ENCODE measurements around the gene EMC9.

Gene EMC9

GRCh38 chr14:24149302-24149969 is 8.0 kb upstream of the EMC9 start:
- DNase-seq (ENCODE audit: low read depth, low spot score) = no peak

- no peak for DNase-seq (ENCODE audit: low read depth, low spot score)
Observed at GRCh38 chr14:24147761-24148428, 6.5 kb upstream of the EMC9 start.

- peak; percentile 93 for DNase-seq (ENCODE audit: low read depth, low spot score)
Observed at GRCh38 chr14:24146978-24147760, 5.8 kb upstream of the EMC9 start, which contains the start of gene RNF31. Gene RNF31 (plus strand): TSS chr14:24147498. CDS start chr14:24147699, 201 bp downstream.

GRCh38 chr14:24146453-24146977 is 5.1 kb upstream of the EMC9 start, which contains the start of gene PSME2:
Gene PSME2 (minus strand): TSS chr14:24146610. CDS start chr14:24146581, 29 bp downstream.
- peak; percentile 89 for DNase-seq (ENCODE audit: low read depth, low spot score)

- no peak for DNase-seq (ENCODE audit: low read depth, low spot score)
Observed at GRCh38 chr14:24145690-24146452, 4.5 kb upstream of the EMC9 start.

- no peak for DNase-seq (ENCODE audit: low read depth, low spot score)
Observed at GRCh38 chr14:24145219-24145618, 3.8 kb upstream of the EMC9 start.

- no peak for DNase-seq (ENCODE audit: low read depth, low spot score)
Observed at GRCh38 chr14:24144451-24144850, 3.1 kb upstream of the EMC9 start.

- DNase-seq (ENCODE audit: low read depth, low spot score) = no peak
Observed at GRCh38 chr14:24143511-24143910, 2.1 kb upstream of the EMC9 start.

GRCh38 chr14:24139272-24139934 is 2.0 kb downstream of the EMC9 start:
- DNase-seq (ENCODE audit: low read depth, low spot score) = no peak

- no peak for DNase-seq (ENCODE audit: low read depth, low spot score)
Observed at GRCh38 chr14:24138396-24139271, 2.8 kb downstream of the EMC9 start.

GRCh38 chr14:24137529-24138395 is 3.6 kb downstream of the EMC9 start:
- DNase-seq (ENCODE audit: low read depth, low spot score) = no peak

- no peak for DNase-seq (ENCODE audit: low read depth, low spot score)
Observed at GRCh38 chr14:24136684-24137528, 4.5 kb downstream of the EMC9 start.

GRCh38 chr14:24135834-24136683 is 5.3 kb downstream of the EMC9 start, which contains the start of gene PSME1:
Gene PSME1 (plus strand): TSS chr14:24136194. CDS start chr14:24136263, 69 bp downstream.
- peak; percentile 71 for DNase-seq (ENCODE audit: low read depth, low spot score)

- no peak for DNase-seq (ENCODE audit: low read depth, low spot score)
Observed at GRCh38 chr14:24135584-24135833, 5.9 kb downstream of the EMC9 start.

GRCh38 chr14:24133735-24134134 is 7.7 kb downstream of the EMC9 start:
- DNase-seq (ENCODE audit: low read depth, low spot score) = no peak

- DNase-seq (ENCODE audit: low read depth, low spot score) = no peak
Observed at GRCh38 chr14:24132976-24133375, 8.4 kb downstream of the EMC9 start.

GRCh38 chr14:24132061-24132685 is 9.2 kb downstream of the EMC9 start:
- no peak for DNase-seq (ENCODE audit: low read depth, low spot score)
